ENCODE measurements around the gene ABITRAM.

The ABITRAM gene

GRCh38 chr9:108933231-108933717 lies 926 bp upstream of the ABITRAM start:
- DNase-seq (ENCODE audit: low read depth), result peak; percentile 32
- TF ChIP-seq CTCF (conservative IDR thresholded peaks at IDR 0.05; ENCODE audit: low read depth, low read length), result no peak

GRCh38 chr9:108933718-108934322 lies 380 bp upstream of the ABITRAM start, which contains the start of gene ELP1:
Gene ELP1 (minus strand): TSS chr9:108934124. CDS start chr9:108931146, 2,978 bp downstream.
- TF ChIP-seq CTCF (conservative IDR thresholded peaks at IDR 0.05; ENCODE audit: low read depth, low read length), result peak; percentile 55
- peak; percentile 96 for DNase-seq (ENCODE audit: low read depth)
- H3K4me3 ChIP-seq (ENCODE audit: low read depth, low read length), result peak within 1 kb of the TSS; percentile 88

More at GRCh38 chr9:108933231-108933717, 926 bp upstream of the ABITRAM start:
- H3K4me3 ChIP-seq (ENCODE audit: low read depth, low read length), result peak overlapping the region; percentile 88

- H3K4me3 ChIP-seq (ENCODE audit: low read depth, low read length), result no peak overlapping the region
- DNase-seq (ENCODE audit: low read depth), result no peak
- TF ChIP-seq CTCF (conservative IDR thresholded peaks at IDR 0.05; ENCODE audit: low read depth, low read length), result no peak
Measured at GRCh38 chr9:108937561-108938305, 3.5 kb downstream of the ABITRAM start.

- no peak for DNase-seq (ENCODE audit: low read depth)
- no peak overlapping the region for H3K4me3 ChIP-seq (ENCODE audit: low read depth, low read length)
- TF ChIP-seq CTCF (conservative IDR thresholded peaks at IDR 0.05; ENCODE audit: low read depth, low read length), result no peak
Measured at GRCh38 chr9:108939975-108940374, 5.8 kb downstream of the ABITRAM start.

DNA sequence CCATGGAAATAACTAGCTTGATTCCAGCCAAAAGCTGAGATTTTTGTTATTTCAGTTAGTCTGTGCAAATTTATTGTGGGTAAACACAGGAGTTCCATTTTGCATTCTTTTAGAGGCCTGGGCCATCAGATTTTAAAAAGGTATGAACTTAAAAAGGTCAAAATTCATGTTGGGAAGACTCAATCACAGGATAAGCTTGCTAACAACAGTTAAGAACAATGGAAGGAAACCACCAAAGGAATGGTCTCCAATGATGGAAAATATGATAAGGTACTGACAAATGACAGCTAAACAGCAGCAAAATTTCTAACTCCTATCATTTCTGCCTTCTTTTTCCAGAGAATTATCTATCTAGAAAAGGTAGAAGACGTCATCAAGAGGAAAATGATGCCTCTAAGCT lies 16.0 kb downstream of the ABITRAM start:
- no peak for TF ChIP-seq CTCF (conservative IDR thresholded peaks at IDR 0.05; ENCODE audit: low read depth, low read length)
- DNase-seq (ENCODE audit: low read depth), result no peak
- no peak overlapping the region for H3K4me3 ChIP-seq (ENCODE audit: low read depth, low read length)

GRCh38 chr9:108951578-108951977 lies 17.4 kb downstream of the ABITRAM start:
- peak; percentile 13 for DNase-seq (ENCODE audit: low read depth)
- no peak for TF ChIP-seq CTCF (conservative IDR thresholded peaks at IDR 0.05; ENCODE audit: low read depth, low read length)
- H3K4me3 ChIP-seq (ENCODE audit: low read depth, low read length), result no peak overlapping the region

Data from choroid plexus epithelial cell (primary cell).